HepG2 (cell line): ENCODE measurements around the gene CCT7. TPM values are rescaled to one million over a fixed set of nuclear protein-coding genes. Genes with fewer than 3 reads are reported as not detected.

ENCODE experiments used
- ATAC-seq: fragments of 200-7000 bp; cut with Tn5 transposase; 3 replicates; pipeline ENCODE4 v1.9.1; 2020; ENCODE audit warnings: mild to moderate bottlenecking, moderate library complexity
- BruUV-seq: library from RNA; stranded (reverse); fragments of 400-500 nt; replicated peaks from 2 replicates; lab custom pipeline; 2021; lab: Mats Ljungman, UMichigan
- CTCF ChIA-PET: fragments of 300-600 bp; formaldehyde crosslinking; extraction: SDS; loops from one replicate; lab custom pipeline; 2021; ENCODE audit warnings: low total read pairs, inconsistent platforms, low intra/inter-chr PET ratio; lab: Yijun Ruan, JAX
- POLR2A ChIA-PET: fragments of 350-600 bp; sonication (Branson Sonifier 250); formaldehyde crosslinking; loops from one replicate; lab custom pipeline; 2020; ENCODE audit warnings: antibody characterized with exemption, inconsistent platforms; lab: Yijun Ruan, JAX
- DNase-seq: peaks from one replicate; pipeline ENCODE4 v3.0.0-alpha.2; 2015; ENCODE audit warnings: low spot score
- FAIRE-seq: peaks from 3 replicates; lab custom pipeline; 2011; peaks lifted over from hg19 to GRCh38; lab: Jason Lieb, UNC
- H2AFZ ChIP-seq: one replicate; pipeline ENCODE4 v1.6.1; 2011; ENCODE audit warnings: low read length, inconsistent platforms
- H3K27ac ChIP-seq: fragments of 300-600 bp; 3 replicates; pipeline ENCODE4 v1.8.0; 2011; ENCODE audit warnings: mixed run types, mild to moderate bottlenecking, mixed read lengths, low read length, inconsistent platforms; ENCODE audit not compliant: insufficient read depth; ENCODE audit errors: extremely low read length
- H3K27me3 ChIP-seq, 2 experiments: fragments of 200-600 bp in 1 of 2; 2 replicates in 1 of 2; 3 replicates in 1 of 2; pipeline versions ENCODE4 v1.6.0 to v1.8.0; 2011; ENCODE audit warnings: low read length in 2 of 2, mild to moderate bottlenecking in 2 of 2, moderate library complexity in 2 of 2, inconsistent platforms in 1 of 2; ENCODE audit not compliant: insufficient read depth in 2 of 2, control insufficient read depth in 1 of 2
- H3K36me3 ChIP-seq, 2 experiments: fragments of 200-600 bp in 1 of 2; replicated peaks in 1 of 2; 2 replicates in 1 of 2; 3 replicates in 1 of 2; pipeline versions ENCODE4 v1.5.1 to v1.8.0; 2011; ENCODE audit warnings: low read length in 2 of 2, inconsistent platforms in 1 of 2; ENCODE audit not compliant: insufficient read depth in 2 of 2, control insufficient read depth in 1 of 2
- H3K4me1 ChIP-seq: 2 replicates; pipeline ENCODE4 v1.5.1; 2012; ENCODE audit warnings: low read length, inconsistent platforms; ENCODE audit not compliant: insufficient read depth
- H3K4me2 ChIP-seq: 2 replicates; pipeline ENCODE4 v1.6.0; 2011; ENCODE audit warnings: low read depth, low read length, inconsistent platforms
- H3K4me3 ChIP-seq, 3 experiments: fragments of 200-600 bp in 1 of 3; sonication (generic), shearing (Covaris generic) in 1 of 3; replicated peaks in 1 of 3; 2 replicates each; pipeline ENCODE4 v1.5.1; 2011 to 2016; ENCODE audit warnings: low read length in 3 of 3, inconsistent platforms in 2 of 3, low read depth in 2 of 3, mild to moderate bottlenecking in 2 of 3, control low read depth in 1 of 3, mixed read lengths in 1 of 3; ENCODE audit not compliant: insufficient read depth in 1 of 3
- H3K79me2 ChIP-seq: one replicate; pipeline ENCODE4 v1.6.1; 2011; ENCODE audit warnings: low read length, inconsistent platforms; ENCODE audit not compliant: insufficient read depth
- H3K9ac ChIP-seq: 2 replicates; pipeline ENCODE4 v1.6.0; 2011; ENCODE audit warnings: mild to moderate bottlenecking, low read depth, low read length, inconsistent platforms; ENCODE audit not compliant: insufficient read depth
- H3K9me3 ChIP-seq: 2 replicates; pipeline ENCODE4 v1.5.1; 2012; ENCODE audit warnings: mild to moderate bottlenecking, low read length
- H4K20me1 ChIP-seq: 2 replicates; pipeline ENCODE4 v1.6.0; 2011; ENCODE audit warnings: inconsistent platforms, mild to moderate bottlenecking, low read length, moderate library complexity; ENCODE audit not compliant: insufficient read depth
- AGO2 ChIP-seq: fragments of 200-400 bp; formaldehyde crosslinking; optimal IDR thresholded peaks from 2 replicates; pipeline ENCODE3; 2017; ENCODE audit warnings: mild to moderate bottlenecking, low read depth, low read length, moderate library complexity
- MYNN ChIP-seq: sonication (generic); formaldehyde crosslinking; IDR thresholded peaks from 2 replicates; pipeline ENCODE4 v1.4.0; 2020; ENCODE audit warnings: mild to moderate bottlenecking, low read depth, missing genetic modification reagents
- POLR2G ChIP-seq: fragments of 200-400 bp; formaldehyde crosslinking; IDR thresholded peaks from 2 replicates; pipeline ENCODE4 v1.6.1; 2018; ENCODE audit warnings: mild to moderate bottlenecking, low read depth, low read length, moderate library complexity
- RBFOX2 ChIP-seq: fragments of 200-400 bp; formaldehyde crosslinking; IDR thresholded peaks from 2 replicates; pipeline ENCODE4 v1.6.1; 2017; ENCODE audit warnings: low read depth, mild to moderate bottlenecking, low read length
- REXO4 ChIP-seq: sonication (generic); formaldehyde crosslinking; IDR thresholded peaks from 2 replicates; pipeline ENCODE4 v1.8.0; 2022; ENCODE audit warnings: missing genetic modification reagents, mild to moderate bottlenecking, borderline replicate concordance
- RFX5 ChIP-seq: IDR thresholded peaks from 2 replicates; pipeline ENCODE4 v1.6.1; 2011; ENCODE audit warnings: low read depth, low read length, improper control_type of control experiment
- TCF12 ChIP-seq, 2 experiments: fragments of 450-650 bp in 1 of 2; sonication (generic) in 1 of 2; formaldehyde crosslinking in 1 of 2; IDR thresholded peaks; 2 replicates each; pipeline versions ENCODE4 v1.6.1 to v1.8.0; 2017 to 2022; ENCODE audit warnings: antibody characterized with exemption in 1 of 2, mild to moderate bottlenecking in 1 of 2, missing genetic modification reagents in 1 of 2, moderate library complexity in 1 of 2
- ZNF567 ChIP-seq: sonication (generic); formaldehyde crosslinking; IDR thresholded peaks from 2 replicates; pipeline ENCODE4 v1.8.1; 2023; ENCODE audit warnings: mild to moderate bottlenecking, missing genetic modification reagents, borderline replicate concordance
- WGBS: methylation state at CpG from one replicate; pipeline ENCODE4 v1.1.6; 2017; ENCODE audit warnings: low lambda C conversion rate; 5-methylcytosine and 5-hydroxymethylcytosine counted together
- in situ Hi-C: cut with HindIII; loops from 2 replicates; pipeline ENCODE4 v1.10.0; 2017; ENCODE audit warnings: low pct_unique_long_range_greater_than_20kb; ENCODE audit not compliant: extremely low pct_ligation_motif_present
- intact Hi-C: fragments of 100-400 bp; cut with micrococcal nuclease; formaldehyde crosslinking; loops from one replicate; pipeline ENCODE4 v1.10.0; 2022; ENCODE audit not compliant: unreplicated experiment
- polyA plus RNA-seq, 8 experiments: library from polyadenylated mRNA; depleted of rRNA in 3 of 8; stranded (reverse) in 7 of 8; unstranded in 1 of 8; fragments of >200 nt; fragmentation: Illumina TruSeq in 4 of 8; extraction: Trizol in 4 of 8; gene quantifications; 2 replicates each; pipeline versions ENCODE4 v1.2.1 to v1.2.3, GENCODE V29; 2011 to 2016; ENCODE audit warnings: low read depth in 4 of 8, missing spikeins in 1 of 8, mixed read lengths in 1 of 8; ENCODE audit not compliant: insufficient read depth in 1 of 8
- total RNA-seq, 5 experiments: library from RNA; depleted of rRNA; stranded (reverse); fragments of >200 nt; fragmentation: Illumina TruSeq; extraction: Trizol; gene quantifications; 2 replicates each; pipeline ENCODE4 v1.2.3, GENCODE V29; 2016; ENCODE audit warnings: low read depth in 1 of 5
- TF ChIP-seq, protein P1 (sequence below): sonication (generic); formaldehyde crosslinking; IDR thresholded peaks from 2 replicates; pipeline ENCODE4 v1.9.0; 2022; ENCODE audit warnings: missing genetic modification reagents, mild to moderate bottlenecking, borderline replicate concordance
- TF ChIP-seq, protein P2 (sequence below): sonication (generic); formaldehyde crosslinking; IDR thresholded peaks from 2 replicates; pipeline ENCODE4 v1.4.0; 2020; ENCODE audit warnings: low read depth, mild to moderate bottlenecking, missing genetic modification reagents
- TF ChIP-seq, protein P3 (sequence below): sonication (generic); formaldehyde crosslinking; IDR thresholded peaks from 2 replicates; pipeline ENCODE4 v1.9.0; 2021; ENCODE audit warnings: missing genetic modification reagents, mild to moderate bottlenecking, borderline replicate concordance

Gene CCT7
- total and polyA plus RNA-seq, 2 of the 13 experiments (the other 11 are each of a cell fraction or from before 2014, with no cell fraction given): 347 to 517 TPM

DNA sequence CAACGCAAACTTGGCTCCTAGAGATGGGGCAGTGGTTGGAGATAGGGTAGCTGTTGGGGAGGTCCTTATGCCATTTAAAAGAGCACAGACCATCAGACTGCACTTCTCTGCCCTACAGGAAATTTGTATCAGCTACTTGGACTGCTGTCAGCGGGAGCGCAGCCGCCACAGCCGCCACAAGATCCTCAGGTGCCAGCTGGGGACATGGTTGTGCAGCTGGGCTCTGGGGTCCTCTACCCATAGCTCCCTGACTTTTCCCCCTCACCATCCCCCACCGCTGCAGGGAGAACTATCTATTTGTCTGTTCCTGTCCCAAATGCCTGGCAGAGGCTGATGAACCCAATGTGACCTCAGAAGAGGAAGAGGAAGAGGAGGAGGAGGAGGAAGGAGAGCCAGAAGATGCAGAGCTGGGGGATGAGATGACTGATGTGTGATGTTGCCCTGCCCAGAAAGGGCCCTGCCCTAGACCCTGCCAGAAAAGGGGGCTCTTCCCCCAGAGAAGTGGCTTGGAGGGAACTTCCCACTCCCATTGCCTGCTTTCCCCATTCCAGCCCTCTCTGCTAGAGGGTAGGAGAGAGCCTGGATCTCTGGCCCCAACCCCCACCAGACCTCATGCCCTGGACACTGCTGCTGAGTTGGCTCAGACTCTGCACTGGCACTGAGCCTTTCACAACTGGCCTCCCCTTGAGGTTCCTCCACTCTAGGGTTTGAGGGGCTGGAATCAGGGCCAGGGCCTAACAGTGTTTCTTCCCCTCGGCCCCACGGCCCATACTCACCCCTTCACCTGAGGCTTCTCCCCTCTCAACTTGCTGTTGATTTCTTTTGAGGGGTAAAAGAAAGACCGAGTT lies 8.4 kb upstream of the CCT7 start:
- ChIA-PET POLR2A (interaction anchor here (0.8 to 3.8 kb wide), 5 partner anchors 8 to 31 kb away, joined by 3 to 22 read pairs (median 4); partner anchors contain the start of genes CCT7 and PRADC1), CTCF (no interaction called here)
- BruUV-seq: no TSS peak
- Histone ChIP-seq H3K36me3 (peaks cover 44 to 80% of the 10 kb centered on the region in 2 experiments), H3K4me1 (no peaks in the 10 kb centered on the region), H3K27me3 (no peaks in the 10 kb centered on the region), H3K4me3 (no peak overlapping the region), H3K27ac (no peak overlapping the region), H3K9me3 (no peaks in the 10 kb centered on the region), H3K4me2 (no peak overlapping the region), H3K79me2 (no peaks in the 10 kb centered on the region), H2AFZ (no peak overlapping the region), H4K20me1 (no peaks in the 10 kb centered on the region), H3K9ac (no peak overlapping the region)
- ATAC-seq (peak; percentile 10; the same call in 2 of the 3 replicates), FAIRE-seq (no peak), DNase-seq (no peak)
- TF ChIP-seq RFX5 (no peak), AGO2 (peak; percentile 34)
- 97% methylated on average over 9 of the region's 9 CpGs for WGBS
- intact Hi-C loops (no loop called here), in situ Hi-C loops (no loop called here)

DNA sequence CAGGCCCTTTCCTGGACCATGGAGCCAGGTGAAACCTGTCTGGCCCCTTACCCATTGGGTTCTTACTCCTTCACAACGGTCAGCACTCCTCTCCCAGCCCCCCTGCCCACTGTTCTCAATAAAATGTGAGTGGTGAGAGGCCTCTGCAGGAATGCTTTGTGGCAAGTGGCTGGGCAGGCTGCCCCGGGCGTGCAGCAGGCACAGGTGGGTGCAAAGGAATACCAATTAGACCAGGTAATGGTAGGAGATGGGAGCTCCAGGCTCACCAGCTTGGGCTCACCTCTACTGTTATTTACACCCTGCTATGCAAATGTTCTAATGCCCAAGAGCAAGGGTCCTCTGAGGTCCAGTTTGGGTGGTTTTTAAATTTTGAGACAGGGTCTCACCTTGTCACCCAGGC lies 7.0 kb upstream of the CCT7 start:
- 98% methylated on average over 3 of the region's 3 CpGs for WGBS
- H3K4me1 ChIP-seq: peaks cover under 1% of the 10 kb centered on the region
- no peaks in the 10 kb centered on the region for H3K79me2 ChIP-seq
- no peak overlapping the region for H2AFZ ChIP-seq
- H4K20me1 ChIP-seq: no peaks in the 10 kb centered on the region
- no peak overlapping the region for H3K4me3 ChIP-seq
- BruUV-seq: no TSS peak
- ATAC-seq (no peak), DNase-seq (no peak), FAIRE-seq (no peak)
- H3K36me3 ChIP-seq: peaks cover 36 to 66% of the 10 kb centered on the region in 2 experiments
- no peaks in the 10 kb centered on the region for H3K27me3 ChIP-seq
- ChIA-PET POLR2A (interaction anchor here (0.7 to 2.2 kb wide), 3 partner anchors 12 to 18 kb away, joined by 3 to 8 read pairs (median 3); no protein-coding TSS in a partner anchor), CTCF (no interaction called here)
- H3K9ac ChIP-seq: no peak overlapping the region
- no peak overlapping the region for H3K27ac ChIP-seq
- no peak overlapping the region for H3K4me2 ChIP-seq
- intact Hi-C loops: no loop called here
- no peaks in the 10 kb centered on the region for H3K9me3 ChIP-seq
- in situ Hi-C loops: no loop called here
- TF ChIP-seq TCF12 (IDR thresholded peaks at IDR 0.05) (no peak), TCF12 (CRISPR knock-in tag; IDR thresholded peaks at IDR 0.05) (no peak), REXO4 (no peak), ZNF567 (CRISPR knock-in tag) (no peak), POLR2G (peak; percentile 26; the same call in 1 of the 2 replicates), MYNN (CRISPR knock-in tag) (no peak), RBFOX2 (no peak)
- TF ChIP-seq, protein P1, sequence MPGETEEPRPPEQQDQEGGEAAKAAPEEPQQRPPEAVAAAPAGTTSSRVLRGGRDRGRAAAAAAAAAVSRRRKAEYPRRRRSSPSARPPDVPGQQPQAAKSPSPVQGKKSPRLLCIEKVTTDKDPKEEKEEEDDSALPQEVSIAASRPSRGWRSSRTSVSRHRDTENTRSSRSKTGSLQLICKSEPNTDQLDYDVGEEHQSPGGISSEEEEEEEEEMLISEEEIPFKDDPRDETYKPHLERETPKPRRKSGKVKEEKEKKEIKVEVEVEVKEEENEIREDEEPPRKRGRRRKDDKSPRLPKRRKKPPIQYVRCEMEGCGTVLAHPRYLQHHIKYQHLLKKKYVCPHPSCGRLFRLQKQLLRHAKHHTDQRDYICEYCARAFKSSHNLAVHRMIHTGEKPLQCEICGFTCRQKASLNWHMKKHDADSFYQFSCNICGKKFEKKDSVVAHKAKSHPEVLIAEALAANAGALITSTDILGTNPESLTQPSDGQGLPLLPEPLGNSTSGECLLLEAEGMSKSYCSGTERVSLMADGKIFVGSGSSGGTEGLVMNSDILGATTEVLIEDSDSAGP (CRISPR knock-in tag): 0 out of 2 replicates have a peak, but pooled peaks have one; percentile 14
- TF ChIP-seq, protein P2, sequence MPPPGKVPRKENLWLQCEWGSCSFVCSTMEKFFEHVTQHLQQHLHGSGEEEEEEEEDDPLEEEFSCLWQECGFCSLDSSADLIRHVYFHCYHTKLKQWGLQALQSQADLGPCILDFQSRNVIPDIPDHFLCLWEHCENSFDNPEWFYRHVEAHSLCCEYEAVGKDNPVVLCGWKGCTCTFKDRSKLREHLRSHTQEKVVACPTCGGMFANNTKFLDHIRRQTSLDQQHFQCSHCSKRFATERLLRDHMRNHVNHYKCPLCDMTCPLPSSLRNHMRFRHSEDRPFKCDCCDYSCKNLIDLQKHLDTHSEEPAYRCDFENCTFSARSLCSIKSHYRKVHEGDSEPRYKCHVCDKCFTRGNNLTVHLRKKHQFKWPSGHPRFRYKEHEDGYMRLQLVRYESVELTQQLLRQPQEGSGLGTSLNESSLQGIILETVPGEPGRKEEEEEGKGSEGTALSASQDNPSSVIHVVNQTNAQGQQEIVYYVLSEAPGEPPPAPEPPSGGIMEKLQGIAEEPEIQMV (CRISPR knock-in tag): no peak
- TF ChIP-seq, protein P3, sequence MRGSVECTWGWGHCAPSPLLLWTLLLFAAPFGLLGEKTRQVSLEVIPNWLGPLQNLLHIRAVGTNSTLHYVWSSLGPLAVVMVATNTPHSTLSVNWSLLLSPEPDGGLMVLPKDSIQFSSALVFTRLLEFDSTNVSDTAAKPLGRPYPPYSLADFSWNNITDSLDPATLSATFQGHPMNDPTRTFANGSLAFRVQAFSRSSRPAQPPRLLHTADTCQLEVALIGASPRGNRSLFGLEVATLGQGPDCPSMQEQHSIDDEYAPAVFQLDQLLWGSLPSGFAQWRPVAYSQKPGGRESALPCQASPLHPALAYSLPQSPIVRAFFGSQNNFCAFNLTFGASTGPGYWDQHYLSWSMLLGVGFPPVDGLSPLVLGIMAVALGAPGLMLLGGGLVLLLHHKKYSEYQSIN: no peak
